Smooth muscle cell (in vitro differentiated cells): Measurements from ENCODE around the gene AGGF1. TPM values are rescaled to one million over a fixed set of nuclear protein-coding genes. Genes with fewer than 3 reads are reported as not detected.

Experiments used
- DNase-seq: peaks from one replicate; lab custom pipeline; 2025; ENCODE audit not compliant: unreplicated experiment; lab: John Stamatoyannopoulos, UW
- H2AFZ ChIP-seq: fragments of 200-600 bp; sonication (generic); 2 replicates; pipeline ENCODE4 v1.6.0; 2016; ENCODE audit warnings: antibody characterized with exemption, low read depth, mild to moderate bottlenecking
- H3F3A ChIP-seq: fragments of 200-600 bp; sonication (generic); 2 replicates; pipeline ENCODE4 v1.6.0; 2017; ENCODE audit warnings: antibody characterized with exemption, low read depth
- H3K27ac ChIP-seq: fragments of 200-600 bp; sonication (generic); 2 replicates; pipeline ENCODE4 v1.5.1; 2016; ENCODE audit warnings: low read depth, mild to moderate bottlenecking
- H3K27me3 ChIP-seq: fragments of 200-600 bp; sonication (generic); 2 replicates; pipeline ENCODE4 v1.6.1; 2016; ENCODE audit warnings: low read depth, mild to moderate bottlenecking
- H3K36me3 ChIP-seq: fragments of 200-600 bp; sonication (generic); 2 replicates; pipeline ENCODE4 v1.5.1; 2016; ENCODE audit warnings: low read depth
- H3K4me1 ChIP-seq: fragments of 200-600 bp; sonication (generic); 2 replicates; pipeline ENCODE4 v1.5.1; 2016; ENCODE audit warnings: low read depth
- H3K4me2 ChIP-seq: fragments of 200-600 bp; sonication (generic); 2 replicates; pipeline ENCODE4 v1.6.0; 2016; ENCODE audit warnings: mild to moderate bottlenecking
- H3K4me3 ChIP-seq: fragments of 200-600 bp; sonication (generic); 2 replicates; pipeline ENCODE4 v1.5.1; 2016; ENCODE audit warnings: mild to moderate bottlenecking
- H3K79me2 ChIP-seq: fragments of 200-600 bp; sonication (generic); 2 replicates; pipeline ENCODE4 v1.6.0; 2016; ENCODE audit warnings: low read depth, mild to moderate bottlenecking
- H3K9ac ChIP-seq: fragments of 200-600 bp; sonication (generic); 2 replicates; pipeline ENCODE4 v1.6.0; 2016; ENCODE audit warnings: low read depth
- H3K9me3 ChIP-seq: fragments of 200-600 bp; sonication (generic); replicated peaks from 2 replicates; pipeline ENCODE4 v1.5.1; 2016; ENCODE audit warnings: low read depth
- H4K20me1 ChIP-seq: fragments of 200-600 bp; sonication (generic); 2 replicates; pipeline ENCODE4 v1.6.0; 2016; ENCODE audit warnings: low read depth
- WGBS: methylation state at CpG from one replicate; pipeline ENCODE4 v1.1.7; 2016; ENCODE audit warnings: low lambda C conversion rate; 5-methylcytosine and 5-hydroxymethylcytosine counted together
- polyA plus RNA-seq: library from polyadenylated mRNA; unstranded; fragments of >200 nt; fragmentation: Nextera tagmentation; extraction: Ambion mirVana; gene quantifications from 2 replicates; pipeline ENCODE4 v1.2.1, GENCODE V29; 2016
- total RNA-seq: library from RNA; depleted of rRNA; stranded (reverse); fragments of >200 nt; gene quantifications from 2 replicates; pipeline ENCODE4 v1.2.3, GENCODE V29; 2014
- TF ChIP-seq, protein P1 (sequence below): fragments of 200-600 bp; sonication (generic); IDR thresholded peaks from 2 replicates; pipeline ENCODE4 v1.5.1; 2017; ENCODE audit warnings: borderline replicate concordance, mild to moderate bottlenecking, antibody characterized with exemption; ENCODE audit not compliant: insufficient read depth, poor library complexity, severe bottlenecking

AGGF1 gene
- total and polyA plus RNA-seq, 2 experiments from 2014 or later: 21.5 to 24.3 TPM

DNA sequence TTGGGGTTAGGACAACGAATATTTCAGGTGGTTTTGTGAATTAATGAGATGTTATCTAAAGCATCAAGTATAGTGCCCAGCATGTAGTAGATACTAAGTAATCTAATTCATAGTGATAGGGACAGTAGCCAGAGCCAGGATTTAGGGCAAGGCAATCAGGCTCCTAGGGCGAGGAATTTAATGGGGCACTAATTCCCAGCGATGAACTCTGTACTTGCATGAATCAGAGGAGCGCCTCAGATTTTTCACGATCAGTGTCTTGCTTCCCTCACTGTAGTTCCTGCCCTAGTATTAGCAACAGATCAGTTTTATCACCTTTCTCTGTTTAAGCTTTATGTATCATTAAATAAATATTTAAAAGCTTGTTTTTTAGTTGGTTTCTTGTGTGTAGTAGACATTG is 3.1 kb downstream of the AGGF1 start:
- no peaks in the 10 kb centered on the region for H3K9me3 ChIP-seq
- H4K20me1 ChIP-seq: peaks cover 11% of the 10 kb centered on the region
- TF ChIP-seq, protein P1, sequence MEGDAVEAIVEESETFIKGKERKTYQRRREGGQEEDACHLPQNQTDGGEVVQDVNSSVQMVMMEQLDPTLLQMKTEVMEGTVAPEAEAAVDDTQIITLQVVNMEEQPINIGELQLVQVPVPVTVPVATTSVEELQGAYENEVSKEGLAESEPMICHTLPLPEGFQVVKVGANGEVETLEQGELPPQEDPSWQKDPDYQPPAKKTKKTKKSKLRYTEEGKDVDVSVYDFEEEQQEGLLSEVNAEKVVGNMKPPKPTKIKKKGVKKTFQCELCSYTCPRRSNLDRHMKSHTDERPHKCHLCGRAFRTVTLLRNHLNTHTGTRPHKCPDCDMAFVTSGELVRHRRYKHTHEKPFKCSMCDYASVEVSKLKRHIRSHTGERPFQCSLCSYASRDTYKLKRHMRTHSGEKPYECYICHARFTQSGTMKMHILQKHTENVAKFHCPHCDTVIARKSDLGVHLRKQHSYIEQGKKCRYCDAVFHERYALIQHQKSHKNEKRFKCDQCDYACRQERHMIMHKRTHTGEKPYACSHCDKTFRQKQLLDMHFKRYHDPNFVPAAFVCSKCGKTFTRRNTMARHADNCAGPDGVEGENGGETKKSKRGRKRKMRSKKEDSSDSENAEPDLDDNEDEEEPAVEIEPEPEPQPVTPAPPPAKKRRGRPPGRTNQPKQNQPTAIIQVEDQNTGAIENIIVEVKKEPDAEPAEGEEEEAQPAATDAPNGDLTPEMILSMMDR: no peak
- no peaks in the 10 kb centered on the region for H3F3A ChIP-seq
- H3K27me3 ChIP-seq: no peaks in the 10 kb centered on the region
- H3K27ac ChIP-seq: no peak overlapping the region
- H3K36me3 ChIP-seq: peaks cover 26% of the 10 kb centered on the region
- WGBS: 80% methylated on average over 5 of the region's 5 CpGs
- H3K9ac ChIP-seq: no peak overlapping the region
- DNase-seq: no peak
- no peak overlapping the region for H3K4me3 ChIP-seq
- no peak overlapping the region for H3K4me2 ChIP-seq
- H2AFZ ChIP-seq: no peak overlapping the region
- peaks cover 10% of the 10 kb centered on the region for H3K4me1 ChIP-seq
- peaks cover 13% of the 10 kb centered on the region for H3K79me2 ChIP-seq

DNA sequence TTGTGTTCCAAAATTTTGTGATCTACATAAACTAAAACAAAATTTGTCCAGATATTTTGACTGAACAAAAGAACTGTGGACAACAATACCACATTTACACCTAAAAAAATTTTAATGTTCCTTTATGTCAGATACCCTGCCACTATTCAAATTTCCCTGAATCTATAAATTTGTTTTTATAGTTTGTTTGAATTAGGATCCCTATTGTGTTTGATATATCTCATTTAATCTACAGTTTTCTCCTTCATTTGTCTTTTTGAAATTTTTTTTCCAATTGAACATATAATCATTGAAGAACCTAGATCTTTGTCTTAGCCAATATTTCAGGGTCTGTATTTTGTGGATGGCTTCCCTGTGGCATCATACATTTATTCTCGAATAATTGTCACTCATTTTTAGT is 5.7 kb downstream of the AGGF1 start:
- WGBS: 89% methylated on average over 1 of the region's 1 CpG
- Histone ChIP-seq H3K4me3 (no peak overlapping the region), H4K20me1 (peaks cover 11% of the 10 kb centered on the region)

DNA sequence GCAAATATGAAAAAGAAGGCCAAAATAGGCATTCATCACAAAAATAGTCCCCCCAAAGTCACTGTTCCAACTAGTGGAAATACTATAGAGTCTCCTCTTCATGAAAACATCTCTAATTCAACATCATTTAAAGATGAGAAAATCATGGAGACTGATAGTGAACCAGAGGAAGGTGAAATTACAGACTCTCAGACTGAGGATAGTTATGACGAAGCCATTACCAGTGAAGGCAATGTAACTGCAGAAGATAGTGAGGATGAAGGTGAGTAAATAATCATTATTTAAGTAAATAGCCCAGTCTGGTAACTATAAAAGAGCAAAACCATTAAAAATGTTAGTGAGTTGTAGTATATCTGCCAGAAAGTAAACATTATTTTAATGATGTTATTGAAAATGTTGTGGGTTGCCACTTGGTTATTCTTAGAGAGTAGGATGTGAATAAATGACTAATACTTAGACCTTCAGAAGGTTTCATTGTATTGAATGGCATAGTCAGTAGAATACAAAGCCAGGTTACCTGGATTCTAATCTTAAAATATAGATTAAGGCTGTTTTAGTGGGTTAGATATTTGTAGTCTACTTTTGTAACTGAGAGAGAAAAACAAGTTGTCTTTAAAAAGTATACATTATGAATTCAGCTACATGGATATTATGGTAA is 16.3 kb downstream of the AGGF1 start:
- Histone ChIP-seq H3K9ac (no peak overlapping the region), H3K27me3 (no peaks in the 10 kb centered on the region)

More for the DNA sequence above, 5.7 kb downstream of the AGGF1 start:
- H3K36me3 ChIP-seq: peaks cover 35% of the 10 kb centered on the region
- no peaks in the 10 kb centered on the region for H3K9me3 ChIP-seq
- H2AFZ ChIP-seq: no peak overlapping the region
- no peaks in the 10 kb centered on the region for H3K27me3 ChIP-seq
- no peaks in the 10 kb centered on the region for H3F3A ChIP-seq
- no peak for DNase-seq
- H3K27ac ChIP-seq: no peak overlapping the region
- peaks cover 9% of the 10 kb centered on the region for H3K4me1 ChIP-seq
- TF ChIP-seq, protein P1: no peak
- no peak overlapping the region for H3K9ac ChIP-seq
- no peak overlapping the region for H3K4me2 ChIP-seq
- peaks cover 10% of the 10 kb centered on the region for H3K79me2 ChIP-seq

More for the DNA sequence above, 16.3 kb downstream of the AGGF1 start:
- TF ChIP-seq, protein P1: no peak
- Histone ChIP-seq H3K4me3 (no peak overlapping the region), H3K9me3 (no peaks in the 10 kb centered on the region), H4K20me1 (no peaks in the 10 kb centered on the region), H3K36me3 (peaks cover 28% of the 10 kb centered on the region), H3K4me2 (no peak overlapping the region), H3K27ac (no peak overlapping the region), H3K79me2 (no peaks in the 10 kb centered on the region), H3K4me1 (no peaks in the 10 kb centered on the region), H2AFZ (no peak overlapping the region), H3F3A (no peaks in the 10 kb centered on the region)
- 93% methylated on average over 1 of the region's 1 CpG for WGBS
- no peak for DNase-seq
